Prostate gland (tissue), 2 donors: ENCODE data around the gene NTN1. TPM values are rescaled to one million over a fixed set of nuclear protein-coding genes. Genes with fewer than 3 reads are reported as not detected.
"Not testable (repeated sequence)": the region's sequence is repeated elsewhere in the genome, so short reads cannot be mapped to it uniquely, and the experiment has no call there.

Experiments used
- DNase-seq: peaks from one replicate; pipeline ENCODE4 v3.0.0-alpha.2; 2019; ENCODE audit warnings: low spot score
- H3K27ac ChIP-seq, 2 donors: fragments of 200-600 bp; sonication (generic); 2 replicates each; pipeline ENCODE4 v1.5.1; 2017 to 2019
- H3K27me3 ChIP-seq: fragments of 200-600 bp; sonication (generic); replicated peaks from 2 replicates; pipeline ENCODE4 v1.5.1; 2019; ENCODE audit not compliant: insufficient read depth
- H3K36me3 ChIP-seq, 2 donors: fragments of 200-600 bp; sonication (generic); 1 replicate in 1 of 2; 2 replicates in 1 of 2; pipeline versions ENCODE4 v1.5.1 to v1.8.1; 2017 to 2019
- H3K4me1 ChIP-seq: fragments of 200-600 bp; sonication (generic); replicated peaks from 2 replicates; pipeline ENCODE4 v1.5.1; 2019
- H3K4me3 ChIP-seq, 2 donors: fragments of 200-600 bp; sonication (generic); 2 replicates each; pipeline ENCODE4 v1.5.1; 2017 to 2019
- H3K9me3 ChIP-seq: fragments of 200-600 bp; sonication (generic); 2 replicates; pipeline ENCODE4 v1.5.1; 2017
- CTCF ChIP-seq, 4 experiments: fragments of 200-600 bp in 2 of 4; fragments of 450-650 bp in 2 of 4; sonication (generic) in 2 of 4; IDR thresholded peaks; 1 replicate in 3 of 4; 2 replicates in 1 of 4; pipeline ENCODE4 v1.5.1; 2016 to 2019; ENCODE audit warnings: antibody characterized with exemption in 4 of 4, mild to moderate bottlenecking in 2 of 4, moderate library complexity in 2 of 4
- POLR2A ChIP-seq: fragments of 450-650 bp; IDR thresholded peaks from one replicate; pipeline ENCODE4 v1.6.1; 2016; ENCODE audit warnings: antibody characterized with exemption, mild to moderate bottlenecking
- POLR2AphosphoS5 ChIP-seq: sonication (generic); formaldehyde crosslinking; IDR thresholded peaks from one replicate; pipeline ENCODE4 v1.6.1; 2017; ENCODE audit warnings: antibody characterized with exemption
- WGBS: methylation state at CpG from one replicate; pipeline ENCODE4 v1.1.5; 2018; 5-methylcytosine and 5-hydroxymethylcytosine counted together
- intact Hi-C: fragments of 100-400 bp; cut with DNase I; formaldehyde crosslinking; loops from one replicate; pipeline ENCODE4 v1.14.2; 2022
- total RNA-seq, 2 donors: library from RNA; depleted of rRNA; stranded (reverse); fragments of >200 nt; gene quantifications; one replicate each; pipeline ENCODE4 v1.1.0, GENCODE V29; 2016

The NTN1 gene
- total RNA-seq, 2 donors from 2014 or later, result 9.2 to 11.4 TPM

- Histone ChIP-seq H3K36me3 (no peaks in the 10 kb centered on the region), H3K4me3 (no peak overlapping the region), H3K9me3 (no peaks in the 10 kb centered on the region), H3K27ac (no peak overlapping the region), H3K4me1 (no peaks in the 10 kb centered on the region), H3K27me3 (no peaks in the 10 kb centered on the region)
- no peak for DNase-seq
- intact Hi-C loops, result no loop called here
- TF ChIP-seq POLR2A, result no peak
- TF ChIP-seq POLR2AphosphoS5, result no peak
- no peak for TF ChIP-seq CTCF (IDR thresholded peaks at IDR 0.05)
- 94% methylated on average over 3 of the region's 3 CpGs for WGBS
Observed at GRCh38 chr17:9253308-9253707, 232.0 kb downstream of the NTN1 start.

GRCh38 chr17:9254841-9255240, 233.5 kb downstream of the NTN1 start:
- intact Hi-C loops, result no loop called here
- Histone ChIP-seq H3K9me3 (no peaks in the 10 kb centered on the region), H3K4me3 (no peak overlapping the region), H3K36me3 (no peaks in the 10 kb centered on the region), H3K4me1 (no peaks in the 10 kb centered on the region), H3K27ac (no peak overlapping the region), H3K27me3 (no peaks in the 10 kb centered on the region)
- TF ChIP-seq POLR2A (no peak), POLR2AphosphoS5 (no peak), CTCF (IDR thresholded peaks at IDR 0.05) (no peak)
- no peak for DNase-seq
- 48% methylated on average over 2 of the region's 2 CpGs for WGBS

- Histone ChIP-seq H3K27me3 (no peaks in the 10 kb centered on the region), H3K27ac (no peak overlapping the region), H3K36me3 (no peaks in the 10 kb centered on the region), H3K9me3 (no peaks in the 10 kb centered on the region), H3K4me3 (no peak overlapping the region), H3K4me1 (no peaks in the 10 kb centered on the region)
- TF ChIP-seq POLR2A (no peak), POLR2AphosphoS5 (no peak), CTCF (IDR thresholded peaks at IDR 0.05) (no peak)
- 52% methylated on average over 6 of the region's 6 CpGs for WGBS
- DNase-seq, result no peak
- intact Hi-C loops, result no loop called here
Observed at GRCh38 chr17:9255833-9256232, 234.5 kb downstream of the NTN1 start.

GRCh38 chr17:9256361-9256750, 235.0 kb downstream of the NTN1 start:
- WGBS, result 81% methylated on average over 6 of the region's 6 CpGs
- no peak overlapping the region for H3K4me3 ChIP-seq
- no peak overlapping the region for H3K27ac ChIP-seq
- no peaks in the 10 kb centered on the region for H3K4me1 ChIP-seq
- H3K27me3 ChIP-seq, result no peaks in the 10 kb centered on the region
- intact Hi-C loops, result no loop called here
- H3K9me3 ChIP-seq, result no peaks in the 10 kb centered on the region
- no peaks in the 10 kb centered on the region for H3K36me3 ChIP-seq
- no peak for DNase-seq
- TF ChIP-seq CTCF (IDR thresholded peaks at IDR 0.05) (no peak), POLR2AphosphoS5 (no peak), POLR2A (no peak)

- no peaks in the 10 kb centered on the region for H3K4me1 ChIP-seq
- 54% methylated on average over 19 of the region's 19 CpGs for WGBS
- no peak for TF ChIP-seq POLR2AphosphoS5
- TF ChIP-seq POLR2A, result no peak
- no peak for TF ChIP-seq CTCF (IDR thresholded peaks at IDR 0.05)
- intact Hi-C loops, result no loop called here
- no peak overlapping the region for H3K4me3 ChIP-seq
- no peak for DNase-seq
- H3K36me3 ChIP-seq, result no peaks in the 10 kb centered on the region
- no peaks in the 10 kb centered on the region for H3K27me3 ChIP-seq
- H3K27ac ChIP-seq, result no peak overlapping the region
- no peaks in the 10 kb centered on the region for H3K9me3 ChIP-seq
Observed at GRCh38 chr17:9256751-9257629, 235.7 kb downstream of the NTN1 start.

GRCh38 chr17:9257630-9257965, 236.3 kb downstream of the NTN1 start:
- H3K27ac ChIP-seq, DNase-seq, intact Hi-C loops, H3K27me3 ChIP-seq, H3K9me3 ChIP-seq, H3K4me3 ChIP-seq, H3K4me1 ChIP-seq, H3K36me3 ChIP-seq: not testable (repeated sequence)
- 88% methylated on average over 9 of the region's 9 CpGs for WGBS
